ENCODE measurements around the gene SERPINA9.

The SERPINA9 gene

GRCh38 chr14:94472842-94473241 is 3.2 kb downstream of the SERPINA9 start:
- TF ChIP-seq CTCF (IDR thresholded peaks at IDR 0.05; ENCODE audit: insufficient read depth, low read depth, low read length, missing control alignments), result no peak
- no peak overlapping the region for H3K4me3 ChIP-seq (ENCODE audit: low read depth, low read length)
- DNase-seq (ENCODE audit: low read depth), result no peak

GRCh38 chr14:94471045-94471444 is 5.0 kb downstream of the SERPINA9 start:
- no peak for DNase-seq (ENCODE audit: low read depth)
- no peak for TF ChIP-seq CTCF (IDR thresholded peaks at IDR 0.05; ENCODE audit: insufficient read depth, low read depth, low read length, missing control alignments)
- H3K4me3 ChIP-seq (ENCODE audit: low read depth, low read length), result no peak overlapping the region

GRCh38 chr14:94470311-94470710 is 5.7 kb downstream of the SERPINA9 start:
- no peak for DNase-seq (ENCODE audit: low read depth)
- no peak overlapping the region for H3K4me3 ChIP-seq (ENCODE audit: low read depth, low read length)
- TF ChIP-seq CTCF (IDR thresholded peaks at IDR 0.05; ENCODE audit: insufficient read depth, low read depth, low read length, missing control alignments), result no peak

GRCh38 chr14:94469261-94469660 is 6.7 kb downstream of the SERPINA9 start:
- no peak overlapping the region for H3K4me3 ChIP-seq (ENCODE audit: low read depth, low read length)
- TF ChIP-seq CTCF (IDR thresholded peaks at IDR 0.05; ENCODE audit: insufficient read depth, low read depth, low read length, missing control alignments), result no peak

GRCh38 chr14:94467728-94468520 is 8.1 kb downstream of the SERPINA9 start:
- H3K4me3 ChIP-seq (ENCODE audit: low read depth, low read length), result no peak overlapping the region
- TF ChIP-seq CTCF (IDR thresholded peaks at IDR 0.05; ENCODE audit: insufficient read depth, low read depth, low read length, missing control alignments), result no peak
- no peak for DNase-seq (ENCODE audit: low read depth)

More at GRCh38 chr14:94469261-94469660, 6.7 kb downstream of the SERPINA9 start:
- DNase-seq (ENCODE audit: low read depth), result no peak

- TF ChIP-seq CTCF (IDR thresholded peaks at IDR 0.05; ENCODE audit: insufficient read depth, low read depth, low read length, missing control alignments), result no peak
- no peak overlapping the region for H3K4me3 ChIP-seq (ENCODE audit: low read depth, low read length)
- no peak for DNase-seq (ENCODE audit: low read depth)
These were observed 9.2 kb downstream of the SERPINA9 start for GRCh38 chr14:94466706-94467370.

Measured in GM12865 (cell line).